ENCODE data around the gene GPN2.
"Not testable (repeated sequence)": the region's sequence is repeated elsewhere in the genome, so short reads cannot be mapped to it uniquely, and the experiment has no call there.

GPN2 gene

GRCh38 chr1:26857473-26858060 is 32.5 kb downstream of the GPN2 start:
- DNase-seq (ENCODE audit: low spot score) = peak; percentile 5

- peak; percentile 10 for DNase-seq (ENCODE audit: low spot score)
These were observed 33.2 kb downstream of the GPN2 start for GRCh38 chr1:26856604-26857469.

- DNase-seq (ENCODE audit: low spot score) = peak; percentile 10
These were observed 33.9 kb downstream of the GPN2 start for GRCh38 chr1:26856181-26856580.

- no peak for DNase-seq (ENCODE audit: low spot score)
These were observed 34.4 kb downstream of the GPN2 start for GRCh38 chr1:26855636-26856035.

GRCh38 chr1:26854906-26855305 is 35.2 kb downstream of the GPN2 start:
- peak; percentile 18 for DNase-seq (ENCODE audit: low spot score)

- no peak for DNase-seq (ENCODE audit: low spot score)
These were observed 36.5 kb downstream of the GPN2 start for GRCh38 chr1:26853600-26853999.

GRCh38 chr1:26853156-26853555 is 36.9 kb downstream of the GPN2 start:
- DNase-seq (ENCODE audit: low spot score) = peak; percentile 86

- DNase-seq (ENCODE audit: low spot score) = peak; percentile 24
These were observed 37.4 kb downstream of the GPN2 start for GRCh38 chr1:26852701-26853100.

GRCh38 chr1:26851106-26851684 is 38.9 kb downstream of the GPN2 start:
- no peak for DNase-seq (ENCODE audit: low spot score)

- no peak for DNase-seq (ENCODE audit: low spot score)
These were observed 40.9 kb downstream of the GPN2 start for GRCh38 chr1:26848941-26849774.

GRCh38 chr1:26848499-26848898 is 41.6 kb downstream of the GPN2 start:
- DNase-seq (ENCODE audit: low spot score) = no peak

GRCh38 chr1:26847826-26848225 is 42.3 kb downstream of the GPN2 start:
- DNase-seq (ENCODE audit: low spot score) = not testable (repeated sequence)

- DNase-seq (ENCODE audit: low spot score) = no peak
These were observed 45.5 kb downstream of the GPN2 start for GRCh38 chr1:26844424-26845196.

- DNase-seq (ENCODE audit: low spot score) = peak; percentile 6
These were observed 50.3 kb downstream of the GPN2 start for GRCh38 chr1:26839779-26840178.

- DNase-seq (ENCODE audit: low spot score) = no peak
These were observed 50.8 kb downstream of the GPN2 start for GRCh38 chr1:26839339-26839722.

- DNase-seq (ENCODE audit: low spot score) = no peak
These were observed 51.4 kb downstream of the GPN2 start for GRCh38 chr1:26838474-26839338.

GRCh38 chr1:26837665-26838064 is 52.4 kb downstream of the GPN2 start:
- not testable (repeated sequence) for DNase-seq (ENCODE audit: low spot score)

GRCh38 chr1:26833432-26834405 is 56.4 kb downstream of the GPN2 start:
- DNase-seq (ENCODE audit: low spot score) = peak; percentile 64

- peak; percentile 75 for DNase-seq (ENCODE audit: low spot score)
These were observed 57.7 kb downstream of the GPN2 start for GRCh38 chr1:26832249-26832960.

All from D341Med (cell line).